ENCODE measurements around the gene YES1. TPM values are rescaled to one million over a fixed set of nuclear protein-coding genes. Genes with fewer than 3 reads are reported as not detected.
"Not testable (repeated sequence)": the region's sequence is repeated elsewhere in the genome, so short reads cannot be mapped to it uniquely, and the experiment has no call there.

Gene YES1
- total RNA-seq, 1 experiment from 2014 or later, result 48.4 TPM

- DNase-seq (ENCODE audit: low spot score), result no peak
These were observed 126.6 kb downstream of the YES1 start for GRCh38 chr18:685438-685837.

GRCh38 chr18:683531-683930 lies 128.5 kb downstream of the YES1 start:
- no peak for DNase-seq (ENCODE audit: low spot score)

- no peak for DNase-seq (ENCODE audit: low spot score)
These were observed 129.2 kb downstream of the YES1 start for GRCh38 chr18:682833-683232.

GRCh38 chr18:682416-682815 lies 129.6 kb downstream of the YES1 start:
- not testable (repeated sequence) for DNase-seq (ENCODE audit: low spot score)

- DNase-seq (ENCODE audit: low spot score), result no peak
These were observed 130.1 kb downstream of the YES1 start for GRCh38 chr18:681985-682384.

GRCh38 chr18:680392-680791 lies 131.7 kb downstream of the YES1 start:
- DNase-seq (ENCODE audit: low spot score), result no peak

GRCh38 chr18:679516-679915 lies 132.5 kb downstream of the YES1 start:
- no peak for DNase-seq (ENCODE audit: low spot score)

- no peak for DNase-seq (ENCODE audit: low spot score)
These were observed 133.4 kb downstream of the YES1 start for GRCh38 chr18:678482-679182.

- no peak for DNase-seq (ENCODE audit: low spot score)
These were observed 134.1 kb downstream of the YES1 start for GRCh38 chr18:677951-678381.

GRCh38 chr18:677145-677544 lies 134.9 kb downstream of the YES1 start:
- DNase-seq (ENCODE audit: low spot score), result no peak

- no peak for DNase-seq (ENCODE audit: low spot score)
These were observed 135.3 kb downstream of the YES1 start for GRCh38 chr18:676736-677135.

- DNase-seq (ENCODE audit: low spot score), result no peak
These were observed 136.0 kb downstream of the YES1 start for GRCh38 chr18:676069-676468.

GRCh38 chr18:675307-675706 lies 136.7 kb downstream of the YES1 start:
- no peak for DNase-seq (ENCODE audit: low spot score)

GRCh38 chr18:673769-674168 lies 138.3 kb downstream of the YES1 start:
- DNase-seq (ENCODE audit: low spot score), result no peak

GRCh38 chr18:673317-673716 lies 138.7 kb downstream of the YES1 start:
- no peak for DNase-seq (ENCODE audit: low spot score)

Small RNA genes within 50 kb of the gene (small RNA-seq; reads per million reads assigned to genes)
- gene BOLA2P1 (not detected), gene RNU1-109P (not detected)

Other genes with a start within 250 kb of the YES1 start
- gene CETN1, start 231.9 kb downstream of the YES1 start, total RNA-seq (2014; rRNA removed; shearing (Covaris generic)), result not detected in 2 replicates
- gene CLUL1, start 215.3 kb downstream of the YES1 start, total RNA-seq (2014; rRNA removed; shearing (Covaris generic)), result not detected in 2 replicates
- gene TYMS, start 154.6 kb downstream of the YES1 start, total RNA-seq (2014; rRNA removed; shearing (Covaris generic)), result 49.2 and 56.4 TPM in 2 replicates
- gene ENOSF1, start 99.6 kb downstream of the YES1 start, total RNA-seq (2014; rRNA removed; shearing (Covaris generic)), result 75.1 and 85.1 TPM in 2 replicates
- gene ADCYAP1, start 92.6 kb upstream of the YES1 start, total RNA-seq (2014; rRNA removed; shearing (Covaris generic)), result not detected in 2 replicates